SKM-1 (cell line): ENCODE data around the gene RNF150.

ENCODE experiments used
- DNase-seq: peaks from one replicate; lab custom pipeline; 2025; ENCODE audit not compliant: unreplicated experiment; lab: John Stamatoyannopoulos, UW

RNF150 gene

GRCh38 chr4:141132072-141132708 is 1.1 kb downstream of the RNF150 start:
- no peak for DNase-seq

DNA sequence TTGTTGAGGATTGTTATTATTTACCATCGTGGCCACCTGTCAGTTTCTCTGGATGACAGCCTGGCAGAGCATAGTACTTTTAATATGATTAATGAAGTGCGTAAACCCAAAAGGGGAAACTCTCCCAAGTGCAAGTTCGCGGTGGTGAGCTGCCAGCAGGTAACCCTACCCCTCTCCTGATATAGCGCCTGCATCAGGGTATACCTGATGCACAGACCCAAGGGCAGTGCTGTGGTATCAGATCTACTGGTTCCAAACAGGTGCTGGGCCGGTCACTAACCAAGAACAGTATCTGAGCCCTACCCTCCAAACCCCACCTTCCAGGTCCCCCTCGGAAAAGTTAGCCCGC is 1.6 kb downstream of the RNF150 start:
- DNase-seq: no peak

DNA sequence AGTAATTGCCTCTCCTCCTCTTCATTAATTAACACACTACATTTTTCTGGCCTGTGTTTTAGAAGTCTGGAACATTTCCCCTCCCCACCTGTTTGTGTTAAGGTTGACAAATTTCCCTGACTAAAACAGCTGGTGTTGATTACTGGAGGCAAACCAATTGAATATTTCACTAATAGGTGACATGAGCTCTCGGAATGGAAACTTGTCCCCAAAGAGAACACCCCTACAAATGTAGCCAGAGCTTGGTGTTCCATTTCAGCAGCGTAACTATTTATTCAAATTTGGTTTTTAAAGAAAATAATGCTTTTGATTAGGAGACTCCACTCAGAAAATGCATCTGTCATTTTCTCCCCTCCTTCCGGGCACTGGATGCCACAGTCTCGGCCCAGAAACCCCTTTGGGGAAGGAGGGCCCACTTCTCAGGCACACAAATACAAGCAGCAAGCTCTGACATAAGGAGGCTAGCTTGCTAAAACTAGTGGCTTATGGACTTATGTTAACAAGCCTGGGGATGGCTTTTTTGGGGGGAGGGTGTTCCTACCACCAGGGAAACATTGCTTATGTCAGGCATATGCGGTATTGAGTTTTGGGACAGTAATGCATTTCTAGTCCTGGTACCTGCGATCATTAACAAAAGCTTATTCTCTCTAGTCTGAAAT is 2.2 kb downstream of the RNF150 start:
- DNase-seq: no peak

- no peak for DNase-seq
Measured at GRCh38 chr4:141127884-141128283, 5.4 kb downstream of the RNF150 start.

- DNase-seq: no peak
Measured at GRCh38 chr4:141126769-141127168, 6.5 kb downstream of the RNF150 start.

- DNase-seq: no peak
Measured at GRCh38 chr4:141124224-141124623, 9.0 kb downstream of the RNF150 start.

DNA sequence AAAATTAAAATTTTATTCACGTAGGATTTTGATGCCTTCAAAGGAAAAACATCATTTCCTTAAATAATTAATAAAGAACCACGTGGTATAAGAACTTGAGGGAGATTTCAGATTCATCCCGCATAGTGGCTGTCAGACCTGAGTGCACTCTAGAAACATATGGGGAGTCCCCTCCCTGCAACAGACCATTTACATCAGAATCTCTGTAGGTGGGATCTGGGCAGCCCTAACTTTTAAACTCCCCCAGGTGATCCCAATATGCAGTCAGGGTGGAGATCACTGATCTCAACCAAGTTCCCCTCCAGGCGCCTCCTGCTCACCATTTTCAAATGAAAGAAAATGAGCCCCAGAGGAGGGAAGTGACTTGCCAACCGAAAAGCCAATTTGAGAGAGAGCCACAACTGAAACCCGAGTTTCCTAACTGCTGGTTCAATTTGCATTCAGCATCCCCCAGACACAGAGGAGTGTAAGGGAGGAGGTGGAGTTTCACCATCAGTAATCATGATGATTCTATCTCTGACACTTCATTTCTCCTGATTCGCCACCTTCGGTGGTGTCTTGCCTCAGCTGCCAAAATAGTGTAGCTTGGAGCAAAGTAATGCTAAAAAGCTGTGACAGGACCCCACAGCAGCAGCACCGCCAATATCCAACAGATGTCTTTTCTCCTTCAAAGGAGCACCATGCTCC is 11.4 kb downstream of the RNF150 start:
- no peak for DNase-seq

DNA sequence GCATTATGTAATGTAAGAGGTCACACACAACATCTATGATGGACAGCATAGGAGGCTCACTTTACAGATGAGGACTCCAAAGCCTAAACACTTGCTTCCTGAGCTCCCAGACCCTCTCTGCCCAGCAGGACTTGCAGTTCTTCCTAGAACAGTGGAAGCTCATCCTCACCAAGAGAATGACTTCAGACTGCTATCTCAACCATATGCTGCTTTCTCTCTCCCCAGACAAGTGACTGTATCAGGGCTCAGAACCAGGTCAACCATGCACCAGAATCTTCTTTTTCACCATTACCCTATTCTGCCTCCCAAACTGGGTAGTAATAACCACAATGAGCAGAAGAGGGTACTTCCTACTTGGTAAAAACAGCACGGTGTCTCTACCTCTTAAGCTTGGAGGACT is 12.2 kb downstream of the RNF150 start:
- DNase-seq: no peak

GRCh38 chr4:141120036-141120593 is 13.2 kb downstream of the RNF150 start:
- DNase-seq: no peak

DNA sequence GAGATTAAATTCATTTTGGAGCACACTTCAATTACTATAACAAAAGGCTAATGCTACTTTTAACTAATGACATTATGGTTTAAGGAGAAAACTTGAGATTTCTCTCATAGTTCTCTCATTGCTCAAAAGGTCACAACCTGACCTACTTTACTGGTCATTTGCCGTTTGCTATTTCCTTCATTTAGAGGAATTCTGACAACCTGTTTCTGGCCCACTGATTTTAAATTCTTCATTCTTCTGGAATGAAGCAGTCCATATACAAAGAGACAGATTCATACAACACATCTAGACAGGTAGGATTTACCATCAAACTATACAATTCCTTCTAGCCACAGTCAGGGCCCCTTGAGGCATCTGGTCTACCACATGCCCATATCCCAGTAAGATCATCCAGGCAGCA is 14.2 kb downstream of the RNF150 start:
- DNase-seq: no peak

DNA sequence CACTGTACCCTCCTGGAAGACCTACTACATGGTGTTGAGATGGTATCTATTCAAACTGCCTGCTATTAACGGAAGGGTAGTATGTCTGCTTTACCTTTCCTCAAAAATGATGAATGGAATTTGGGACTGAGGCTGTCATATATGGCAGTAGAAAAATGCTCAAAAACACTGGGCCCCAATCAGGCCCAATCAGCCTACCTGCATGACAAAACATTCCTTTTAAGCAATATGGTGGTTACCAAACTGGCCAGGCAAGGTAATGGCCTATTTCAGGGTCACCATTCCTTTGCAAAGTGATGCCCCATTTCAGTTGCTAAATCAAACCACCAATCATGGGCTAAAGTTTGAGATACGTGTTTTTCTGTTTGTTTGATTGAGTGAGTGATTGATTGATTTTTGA is 14.9 kb downstream of the RNF150 start:
- DNase-seq: no peak

DNA sequence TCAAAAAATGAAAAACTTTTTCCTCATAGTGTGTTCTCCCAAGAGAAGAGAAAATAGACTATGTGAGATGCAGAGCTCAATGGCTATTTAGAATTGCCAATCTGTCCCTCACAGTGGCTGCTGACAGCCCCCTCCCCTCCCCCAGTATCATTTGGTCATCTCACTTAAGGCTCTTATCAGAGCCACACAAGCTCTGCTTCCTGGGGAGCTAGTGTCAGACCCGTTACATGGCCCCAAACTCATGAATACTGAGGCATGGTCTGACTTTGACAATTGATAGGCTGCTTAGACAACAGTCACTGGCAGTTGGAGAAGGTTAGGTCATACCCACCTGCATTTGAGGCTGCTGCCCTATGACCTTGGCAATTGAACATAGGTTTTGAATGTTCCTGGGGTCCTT is 15.3 kb downstream of the RNF150 start:
- DNase-seq: no peak

- no peak for DNase-seq
Measured at GRCh38 chr4:141109983-141110382, 23.3 kb downstream of the RNF150 start.

DNA sequence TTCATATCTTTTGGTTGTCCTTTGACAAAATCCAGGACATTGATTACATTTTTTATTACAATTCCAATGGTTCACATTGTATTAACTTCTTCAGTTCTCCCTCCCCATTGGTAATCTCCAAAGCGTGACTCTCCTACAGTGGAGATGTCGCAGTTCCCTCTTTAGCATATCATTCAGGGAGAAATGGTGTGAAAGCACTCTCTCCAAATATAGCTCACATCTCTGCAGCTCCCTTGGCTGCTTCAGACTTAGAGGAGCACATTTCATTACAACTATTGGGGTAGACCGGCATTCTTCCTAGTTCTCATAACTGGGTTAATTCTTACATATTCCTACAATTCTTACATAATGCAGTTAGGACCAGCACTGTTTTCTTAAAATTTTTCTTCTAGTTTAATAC is 25.3 kb downstream of the RNF150 start:
- no peak for DNase-seq

DNA sequence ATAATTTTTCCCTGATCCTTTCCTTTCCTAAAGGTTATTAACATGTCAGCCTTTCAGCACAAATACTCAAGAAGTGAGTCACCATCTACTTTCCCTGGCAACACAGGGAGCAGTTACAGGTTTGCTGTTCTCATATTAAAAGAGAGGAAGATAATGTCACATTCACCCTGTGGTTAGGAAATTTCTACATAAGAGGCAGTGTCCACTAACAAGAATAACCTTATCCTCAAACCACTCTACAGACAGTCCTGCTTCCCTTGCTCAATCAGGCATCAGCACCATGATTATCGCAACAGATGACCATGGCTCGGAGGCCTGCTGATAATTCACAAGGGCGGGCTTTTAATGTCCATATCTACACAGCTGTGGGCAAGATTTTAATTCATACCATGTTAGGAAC is 30.9 kb downstream of the RNF150 start:
- DNase-seq: no peak

- DNase-seq: no peak
Measured at GRCh38 chr4:141101511-141101910, 31.8 kb downstream of the RNF150 start.

- DNase-seq: no peak
Measured at GRCh38 chr4:141099326-141099725, 33.9 kb downstream of the RNF150 start.

- no peak for DNase-seq
Measured at GRCh38 chr4:141098163-141098562, 35.1 kb downstream of the RNF150 start.

DNA sequence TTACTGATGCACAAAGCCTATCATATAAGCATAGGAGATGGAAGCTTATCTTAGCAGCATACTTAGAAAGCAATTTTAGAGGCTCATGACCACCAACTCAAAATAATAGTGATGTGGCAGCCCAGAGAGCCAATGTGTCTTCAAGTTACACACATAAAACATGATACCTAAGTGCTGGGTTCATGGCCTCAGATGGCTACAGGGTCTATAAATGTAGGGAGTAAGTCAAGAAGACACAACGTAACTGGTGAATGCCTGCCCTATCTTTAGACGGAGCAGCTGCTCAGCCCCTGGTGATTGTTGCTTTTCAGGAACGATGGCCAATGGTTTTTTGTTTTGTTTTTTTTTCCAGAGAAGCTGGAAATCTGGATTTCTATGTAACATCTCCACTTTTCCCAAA is 42.8 kb downstream of the RNF150 start:
- DNase-seq: no peak

GRCh38 chr4:141081921-141082395 is 51.3 kb downstream of the RNF150 start:
- DNase-seq: no peak

DNA sequence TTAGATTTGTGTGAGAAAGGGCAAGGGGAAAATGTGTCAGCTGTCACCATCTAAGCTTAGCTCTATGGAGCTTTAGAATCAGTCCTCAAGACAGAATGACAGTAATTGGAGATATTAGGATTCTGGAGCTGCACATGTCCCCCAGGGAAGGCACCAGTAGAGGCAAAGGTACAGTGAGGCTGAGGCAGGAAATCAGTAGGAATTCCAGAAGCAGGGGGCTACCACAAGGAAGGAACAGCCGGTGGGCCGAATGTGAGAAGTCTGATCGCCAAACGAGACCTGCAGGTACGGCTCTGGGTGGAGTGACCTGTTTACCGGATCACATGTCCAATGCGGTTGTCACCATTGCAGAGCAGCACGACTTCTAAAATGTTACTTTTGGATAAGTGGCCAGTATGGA is 52.6 kb downstream of the RNF150 start:
- DNase-seq: no peak

- DNase-seq: no peak
Measured at GRCh38 chr4:141079393-141079930, 53.8 kb downstream of the RNF150 start.
